Caco-2 (cell line): ENCODE data around the gene KRT23. TPM values are rescaled to one million over a fixed set of nuclear protein-coding genes. Genes with fewer than 3 reads are reported as not detected.

Experiments
- BruUV-seq: library from RNA; stranded (reverse); fragments of 400-500 nt; replicated peaks from 2 replicates; lab custom pipeline; 2021; lab: Mats Ljungman, UMichigan
- CTCF ChIA-PET: fragments of 300-600 bp; sonication (Branson Sonifier 250); formaldehyde crosslinking; loops from one replicate; lab custom pipeline; 2022; ENCODE audit warnings: antibody characterized with exemption; lab: Charles Lee
- POLR2A ChIA-PET: fragments of 300-600 bp; sonication (Branson Sonifier 250); formaldehyde crosslinking; loops from one replicate; lab custom pipeline; 2022; ENCODE audit warnings: antibody characterized with exemption; lab: Charles Lee
- DNase-seq, 2 experiments: peaks; one replicate each; pipeline versions ENCODE4 v3.0.0 to v3.0.0-alpha.2; 2020 to 2022
- H3K27me3 ChIP-seq: replicated peaks from 2 replicates; pipeline ENCODE4 v1.6.0; 2011; ENCODE audit warnings: low read length; ENCODE audit not compliant: control insufficient read depth, insufficient read depth
- H3K36me3 ChIP-seq: 2 replicates; pipeline ENCODE4 v1.5.1; 2011; ENCODE audit warnings: low read length; ENCODE audit not compliant: control insufficient read depth, insufficient read depth
- H3K4me1 ChIP-seq: fragments of 250-450 bp; sonication (Bioruptor Pico); 2 replicates; pipeline ENCODE4 v1.5.1; 2020; ENCODE audit warnings: mild to moderate bottlenecking
- H3K4me3 ChIP-seq: 2 replicates; pipeline ENCODE4 v1.5.1; 2011; ENCODE audit warnings: low read depth, mild to moderate bottlenecking, control low read depth, low read length
- H3K9me3 ChIP-seq: fragments of 250-450 bp; sonication (Bioruptor Pico); 2 replicates; pipeline ENCODE4 v1.5.1; 2020; ENCODE audit warnings: mild to moderate bottlenecking, moderate library complexity
- H3K27ac Mint-ChIP-seq: one replicate; pipeline ENCODE4 v1.8.0; 2022; ENCODE audit warnings: mixed read lengths; ENCODE audit not compliant: unreplicated experiment
- H3K27me3 Mint-ChIP-seq: one replicate; pipeline ENCODE4 v1.8.0; 2022; ENCODE audit warnings: mixed read lengths; ENCODE audit not compliant: insufficient read depth, unreplicated experiment
- H3K36me3 Mint-ChIP-seq: one replicate; pipeline ENCODE4 v1.8.0; 2022; ENCODE audit warnings: mild to moderate bottlenecking, mixed read lengths; ENCODE audit not compliant: insufficient read depth, unreplicated experiment
- H3K4me1 Mint-ChIP-seq: one replicate; pipeline ENCODE4 v1.8.0; 2022; ENCODE audit warnings: low read depth, mixed read lengths; ENCODE audit not compliant: unreplicated experiment
- H3K4me3 Mint-ChIP-seq: one replicate; pipeline ENCODE4 v1.8.0; 2022; ENCODE audit warnings: mild to moderate bottlenecking, moderate library complexity, mixed read lengths; ENCODE audit not compliant: unreplicated experiment
- H3K9me3 Mint-ChIP-seq: one replicate; pipeline ENCODE4 v1.8.0; 2022; ENCODE audit warnings: mixed read lengths; ENCODE audit not compliant: unreplicated experiment
- intact Hi-C: fragments of 100-400 bp; cut with micrococcal nuclease; formaldehyde crosslinking; loops from one replicate; pipeline ENCODE4 v1.10.0; 2022; ENCODE audit not compliant: unreplicated experiment
- total RNA-seq: library from RNA; stranded (reverse); gene quantifications from 2 replicates; pipeline ENCODE4 v1.2.3, GENCODE V29; 2022
- TF ChIP-seq, protein P1 (sequence below), 2 experiments: fragments of 200-600 bp in 1 of 2; IDR thresholded peaks; 1 replicate in 1 of 2; 2 replicates in 1 of 2; pipeline versions ENCODE4 v1.5.1 to v1.8.0; 2011 to 2022; ENCODE audit warnings: antibody characterized with exemption in 1 of 2, control low read depth in 1 of 2, inconsistent platforms in 1 of 2, low read depth in 1 of 2, low read length in 1 of 2, mild to moderate bottlenecking in 1 of 2, moderate library complexity in 1 of 2; ENCODE audit not compliant: insufficient read depth in 1 of 2, severe bottlenecking in 1 of 2, unreplicated experiment in 1 of 2

Gene KRT23
- total RNA-seq, 1 experiment from 2014 or later: 47.1 TPM

DNA sequence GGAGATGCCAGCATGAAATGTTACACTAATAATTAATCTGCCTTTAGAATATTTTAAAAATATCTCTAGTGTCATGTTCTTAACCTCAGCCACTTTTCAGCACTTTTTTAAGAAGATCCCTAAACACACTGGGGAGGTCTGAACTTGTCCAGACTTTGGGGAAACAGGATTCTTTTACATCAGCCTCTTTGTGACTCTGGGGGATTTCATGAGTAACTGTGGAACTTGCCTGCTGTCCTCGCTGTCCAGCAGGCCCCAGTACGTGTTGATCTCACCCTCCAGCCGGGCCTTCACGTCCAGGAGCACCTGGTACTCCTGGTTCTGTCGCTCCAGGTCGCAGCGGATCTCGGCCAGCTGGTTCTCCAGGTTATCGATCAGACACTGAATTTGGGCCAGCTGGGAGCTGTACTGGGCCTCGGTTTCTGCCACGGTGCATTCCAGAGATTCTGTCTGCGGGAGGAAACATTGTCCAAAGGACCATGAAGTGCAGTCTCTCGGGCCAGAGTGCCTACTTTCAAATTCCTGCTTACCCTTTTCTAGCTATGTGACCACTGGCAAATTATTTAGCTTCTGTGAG, 41.2 kb upstream of the KRT23 start:
- Histone ChIP-seq H3K36me3 (no peaks in the 10 kb centered on the region), H3K4me3 (no peak overlapping the region), H3K9me3 (no peaks in the 10 kb centered on the region), H3K27me3 (no peaks in the 10 kb centered on the region), H3K4me1 (peaks cover 7% of the 10 kb centered on the region)
- Mint-ChIP-seq H3K27me3 (no peaks in the 10 kb centered on the region), H3K4me3 (no peak overlapping the region), H3K36me3 (no peaks in the 10 kb centered on the region), H3K4me1 (peaks cover 6% of the 10 kb centered on the region), H3K27ac (peak overlapping the region; percentile 43), H3K9me3 (peaks cover 7% of the 10 kb centered on the region)
- intact Hi-C loops: no loop called here
- TF ChIP-seq, protein P1, sequence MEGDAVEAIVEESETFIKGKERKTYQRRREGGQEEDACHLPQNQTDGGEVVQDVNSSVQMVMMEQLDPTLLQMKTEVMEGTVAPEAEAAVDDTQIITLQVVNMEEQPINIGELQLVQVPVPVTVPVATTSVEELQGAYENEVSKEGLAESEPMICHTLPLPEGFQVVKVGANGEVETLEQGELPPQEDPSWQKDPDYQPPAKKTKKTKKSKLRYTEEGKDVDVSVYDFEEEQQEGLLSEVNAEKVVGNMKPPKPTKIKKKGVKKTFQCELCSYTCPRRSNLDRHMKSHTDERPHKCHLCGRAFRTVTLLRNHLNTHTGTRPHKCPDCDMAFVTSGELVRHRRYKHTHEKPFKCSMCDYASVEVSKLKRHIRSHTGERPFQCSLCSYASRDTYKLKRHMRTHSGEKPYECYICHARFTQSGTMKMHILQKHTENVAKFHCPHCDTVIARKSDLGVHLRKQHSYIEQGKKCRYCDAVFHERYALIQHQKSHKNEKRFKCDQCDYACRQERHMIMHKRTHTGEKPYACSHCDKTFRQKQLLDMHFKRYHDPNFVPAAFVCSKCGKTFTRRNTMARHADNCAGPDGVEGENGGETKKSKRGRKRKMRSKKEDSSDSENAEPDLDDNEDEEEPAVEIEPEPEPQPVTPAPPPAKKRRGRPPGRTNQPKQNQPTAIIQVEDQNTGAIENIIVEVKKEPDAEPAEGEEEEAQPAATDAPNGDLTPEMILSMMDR (IDR thresholded peaks at IDR 0.05; ENCODE audit: insufficient read depth in 1 of 2, low read depth in 1 of 2, low read length in 1 of 2, severe bottlenecking in 1 of 2, unreplicated experiment in 1 of 2): no peak
- CTCF ChIA-PET: no interaction called here
- BruUV-seq: no TSS peak
- POLR2A ChIA-PET: no interaction called here
- DNase-seq: no peak

DNA sequence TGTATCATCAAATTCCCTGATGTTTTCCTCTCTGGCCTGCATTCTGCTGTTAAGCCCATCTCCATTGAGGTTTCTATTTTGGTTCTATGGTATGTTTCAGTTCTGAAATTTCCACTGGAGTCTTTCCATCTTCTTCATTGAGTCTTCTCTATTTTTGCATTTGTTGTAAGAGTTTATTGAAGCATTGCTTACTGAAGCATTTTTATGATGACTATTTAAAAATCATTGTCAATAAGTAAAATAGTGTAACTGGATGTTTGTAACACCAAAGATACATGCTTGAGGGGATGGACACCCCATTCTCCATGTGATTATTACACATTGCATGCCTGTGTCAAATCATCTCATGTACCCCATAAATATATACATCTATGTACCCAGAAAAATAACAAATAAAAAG, 38.1 kb upstream of the KRT23 start:
- Mint-ChIP-seq H3K9me3 (peaks cover 7% of the 10 kb centered on the region), H3K4me3 (no peak overlapping the region), H3K36me3 (no peaks in the 10 kb centered on the region), H3K27ac (no peak overlapping the region), H3K4me1 (peaks cover 6% of the 10 kb centered on the region), H3K27me3 (no peaks in the 10 kb centered on the region)
- Histone ChIP-seq H3K9me3 (no peaks in the 10 kb centered on the region), H3K27me3 (no peaks in the 10 kb centered on the region), H3K4me3 (no peak overlapping the region), H3K36me3 (no peaks in the 10 kb centered on the region), H3K4me1 (peaks cover 2% of the 10 kb centered on the region)
- TF ChIP-seq, protein P1 (IDR thresholded peaks at IDR 0.05; ENCODE audit: insufficient read depth in 1 of 2, low read depth in 1 of 2, low read length in 1 of 2, severe bottlenecking in 1 of 2, unreplicated experiment in 1 of 2): no peak
- intact Hi-C loops: no loop called here
- CTCF ChIA-PET: no interaction called here
- POLR2A ChIA-PET: no interaction called here
- BruUV-seq: no TSS peak
- DNase-seq: no peak

DNA sequence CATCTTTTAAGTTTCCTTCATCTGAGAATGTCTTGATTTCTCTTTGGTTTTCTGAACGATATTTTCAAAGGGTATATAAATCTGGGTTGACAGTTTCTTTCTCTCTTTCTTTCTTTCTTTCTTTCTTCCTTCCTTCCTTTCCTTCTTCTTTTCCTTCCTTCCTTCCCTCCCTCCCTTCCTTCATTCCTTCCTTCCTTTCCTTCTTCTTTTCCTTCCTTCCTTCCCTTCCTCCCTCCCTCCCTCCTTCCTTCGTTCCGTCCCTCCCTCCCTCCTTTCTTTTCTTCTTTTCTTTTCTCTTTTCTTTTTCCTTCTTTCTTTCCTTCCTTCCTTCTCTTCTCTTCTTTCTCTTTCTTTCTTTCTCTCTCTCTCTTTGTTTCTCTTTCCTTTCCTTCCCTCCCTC, 36.9 kb upstream of the KRT23 start:
- no peak for DNase-seq
- no peak overlapping the region for H3K27ac Mint-ChIP-seq
- ChIA-PET POLR2A (no interaction called here), CTCF (no interaction called here)
- H3K36me3 ChIP-seq: no peaks in the 10 kb centered on the region
- no peak overlapping the region for H3K4me3 Mint-ChIP-seq
- TF ChIP-seq, protein P1 (IDR thresholded peaks at IDR 0.05; ENCODE audit: insufficient read depth in 1 of 2, low read depth in 1 of 2, low read length in 1 of 2, severe bottlenecking in 1 of 2, unreplicated experiment in 1 of 2): no peak
- no peaks in the 10 kb centered on the region for H3K27me3 Mint-ChIP-seq
- H3K4me1 ChIP-seq: no peaks in the 10 kb centered on the region
- H3K4me3 ChIP-seq: no peak overlapping the region
- intact Hi-C loops: no loop called here
- H3K36me3 Mint-ChIP-seq: no peaks in the 10 kb centered on the region
- H3K4me1 Mint-ChIP-seq: peaks cover 6% of the 10 kb centered on the region
- H3K27me3 ChIP-seq: no peaks in the 10 kb centered on the region
- H3K9me3 Mint-ChIP-seq: peaks cover 7% of the 10 kb centered on the region
- no peaks in the 10 kb centered on the region for H3K9me3 ChIP-seq
- BruUV-seq: no TSS peak
